Measurements from ENCODE around the gene ADAMTSL4. TPM values are rescaled to one million over a fixed set of nuclear protein-coding genes. Genes with fewer than 3 reads are reported as not detected.

The ADAMTSL4 gene
- total RNA-seq, 1 donor from 2014 or later: 85.3 TPM

DNA sequence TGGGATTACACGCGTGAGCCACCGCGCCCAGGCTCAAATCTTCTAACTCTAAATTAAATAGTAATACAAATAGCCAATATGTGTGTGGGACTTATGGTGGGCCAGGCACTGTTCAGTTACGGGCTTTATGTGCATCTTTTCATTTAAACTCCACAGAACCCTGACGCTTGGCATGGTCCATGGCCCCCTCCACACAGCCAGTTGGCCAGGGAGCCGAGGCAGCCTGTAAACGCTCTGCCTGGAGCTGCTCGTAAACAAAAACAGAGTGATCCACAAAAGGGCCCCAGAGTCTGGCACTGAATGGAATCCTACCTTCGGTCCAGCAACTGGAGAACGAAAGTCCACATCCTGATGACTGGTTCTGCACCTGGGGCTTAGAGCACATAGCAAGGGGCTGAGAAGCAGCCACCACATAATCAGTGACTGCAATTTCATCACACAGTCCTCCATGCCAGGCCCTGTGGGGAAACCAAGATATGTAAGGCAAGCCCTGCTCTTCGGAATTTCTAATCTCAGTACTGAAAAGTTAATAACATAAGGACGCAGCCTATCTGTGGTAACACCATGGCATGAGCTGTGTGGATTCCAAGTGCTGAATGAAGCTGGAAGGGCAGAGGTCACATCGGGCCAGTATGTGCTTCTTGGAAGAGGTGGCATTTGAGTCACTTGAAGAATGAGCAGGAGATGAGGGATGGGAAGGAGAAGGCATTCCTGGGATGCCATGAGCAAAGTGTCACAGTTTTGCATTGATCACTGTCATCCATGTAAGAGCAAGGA lies 13.5 kb upstream of the ADAMTSL4 start:
- peaks cover 25 to 30% of the 10 kb centered on the region in 2 donors for H3K4me1 ChIP-seq
- TF ChIP-seq, protein P1, sequence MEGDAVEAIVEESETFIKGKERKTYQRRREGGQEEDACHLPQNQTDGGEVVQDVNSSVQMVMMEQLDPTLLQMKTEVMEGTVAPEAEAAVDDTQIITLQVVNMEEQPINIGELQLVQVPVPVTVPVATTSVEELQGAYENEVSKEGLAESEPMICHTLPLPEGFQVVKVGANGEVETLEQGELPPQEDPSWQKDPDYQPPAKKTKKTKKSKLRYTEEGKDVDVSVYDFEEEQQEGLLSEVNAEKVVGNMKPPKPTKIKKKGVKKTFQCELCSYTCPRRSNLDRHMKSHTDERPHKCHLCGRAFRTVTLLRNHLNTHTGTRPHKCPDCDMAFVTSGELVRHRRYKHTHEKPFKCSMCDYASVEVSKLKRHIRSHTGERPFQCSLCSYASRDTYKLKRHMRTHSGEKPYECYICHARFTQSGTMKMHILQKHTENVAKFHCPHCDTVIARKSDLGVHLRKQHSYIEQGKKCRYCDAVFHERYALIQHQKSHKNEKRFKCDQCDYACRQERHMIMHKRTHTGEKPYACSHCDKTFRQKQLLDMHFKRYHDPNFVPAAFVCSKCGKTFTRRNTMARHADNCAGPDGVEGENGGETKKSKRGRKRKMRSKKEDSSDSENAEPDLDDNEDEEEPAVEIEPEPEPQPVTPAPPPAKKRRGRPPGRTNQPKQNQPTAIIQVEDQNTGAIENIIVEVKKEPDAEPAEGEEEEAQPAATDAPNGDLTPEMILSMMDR (IDR thresholded peaks at IDR 0.05): no peak
- intact Hi-C loops (cut with DNase I): loop anchor here (10.0 kb wide), 1 partner anchor 171 kb away; the partner anchor contains the start of gene RPRD2
- no peak for DNase-seq (ENCODE audit: low spot score in 2 of 2)
- no peak overlapping the region for H3K4me3 ChIP-seq
- peak overlapping the region; percentile 89 to 92 for H3K27ac ChIP-seq
- H3K36me3 ChIP-seq: no peaks in the 10 kb centered on the region
- H3K9me3 ChIP-seq: no peaks in the 10 kb centered on the region
- no peaks in the 10 kb centered on the region for H3K27me3 ChIP-seq

DNA sequence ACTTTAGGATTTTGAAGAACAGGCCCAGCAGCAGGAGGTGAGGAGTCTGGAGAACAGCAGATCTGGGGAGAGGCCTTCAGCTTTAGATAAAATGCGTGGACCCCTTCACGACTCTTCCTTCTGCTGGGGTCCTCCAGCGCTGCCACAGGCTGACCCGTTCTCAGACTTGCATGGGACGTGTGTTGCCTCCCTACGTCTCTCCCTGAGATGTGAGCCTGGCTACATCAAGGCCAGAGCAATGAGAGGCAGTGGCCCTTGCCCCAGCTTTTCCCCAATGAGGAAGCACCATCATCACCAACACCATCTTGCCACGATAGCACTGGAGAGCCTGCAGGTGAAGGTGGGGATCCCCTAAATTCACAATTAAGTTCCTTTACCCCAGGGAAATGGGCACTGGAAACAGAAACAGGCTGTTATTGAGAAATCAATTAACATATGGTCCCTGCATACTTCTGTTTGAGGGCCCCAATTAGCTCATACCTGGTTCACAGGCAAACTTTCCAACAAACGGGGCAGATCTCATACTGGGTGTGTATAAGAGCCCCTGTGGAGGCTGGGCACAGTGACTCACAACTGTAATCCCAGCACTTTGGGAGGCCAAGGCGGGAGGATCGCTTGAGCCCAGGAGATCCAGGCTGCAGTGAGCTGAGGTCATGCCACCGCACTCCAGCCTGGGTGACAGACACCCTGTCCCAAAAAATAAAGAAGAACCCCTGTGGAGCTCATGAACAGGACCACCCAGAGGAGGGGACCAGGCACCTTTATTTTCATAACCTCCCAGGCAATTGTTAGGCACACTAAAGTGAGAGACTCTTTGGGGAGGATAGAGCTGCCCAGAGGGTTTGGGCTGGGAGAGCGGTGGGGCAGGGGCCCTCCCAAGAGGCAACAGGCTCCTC lies 12.1 kb upstream of the ADAMTSL4 start:
- DNase-seq (ENCODE audit: low spot score in 2 of 2): no peak
- H3K9me3 ChIP-seq: no peaks in the 10 kb centered on the region
- intact Hi-C loops (cut with DNase I): loop anchor here (10.0 kb wide), 1 partner anchor 172 kb away; the partner anchor contains the start of gene RPRD2
- H3K4me3 ChIP-seq: no peak overlapping the region
- TF ChIP-seq, protein P1 (IDR thresholded peaks at IDR 0.05): no peak
- H3K27ac ChIP-seq: peak overlapping the region; percentile 86 to 92
- H3K27me3 ChIP-seq: no peaks in the 10 kb centered on the region
- peaks cover 25 to 30% of the 10 kb centered on the region in 2 donors for H3K4me1 ChIP-seq
- H3K36me3 ChIP-seq: no peaks in the 10 kb centered on the region

DNA sequence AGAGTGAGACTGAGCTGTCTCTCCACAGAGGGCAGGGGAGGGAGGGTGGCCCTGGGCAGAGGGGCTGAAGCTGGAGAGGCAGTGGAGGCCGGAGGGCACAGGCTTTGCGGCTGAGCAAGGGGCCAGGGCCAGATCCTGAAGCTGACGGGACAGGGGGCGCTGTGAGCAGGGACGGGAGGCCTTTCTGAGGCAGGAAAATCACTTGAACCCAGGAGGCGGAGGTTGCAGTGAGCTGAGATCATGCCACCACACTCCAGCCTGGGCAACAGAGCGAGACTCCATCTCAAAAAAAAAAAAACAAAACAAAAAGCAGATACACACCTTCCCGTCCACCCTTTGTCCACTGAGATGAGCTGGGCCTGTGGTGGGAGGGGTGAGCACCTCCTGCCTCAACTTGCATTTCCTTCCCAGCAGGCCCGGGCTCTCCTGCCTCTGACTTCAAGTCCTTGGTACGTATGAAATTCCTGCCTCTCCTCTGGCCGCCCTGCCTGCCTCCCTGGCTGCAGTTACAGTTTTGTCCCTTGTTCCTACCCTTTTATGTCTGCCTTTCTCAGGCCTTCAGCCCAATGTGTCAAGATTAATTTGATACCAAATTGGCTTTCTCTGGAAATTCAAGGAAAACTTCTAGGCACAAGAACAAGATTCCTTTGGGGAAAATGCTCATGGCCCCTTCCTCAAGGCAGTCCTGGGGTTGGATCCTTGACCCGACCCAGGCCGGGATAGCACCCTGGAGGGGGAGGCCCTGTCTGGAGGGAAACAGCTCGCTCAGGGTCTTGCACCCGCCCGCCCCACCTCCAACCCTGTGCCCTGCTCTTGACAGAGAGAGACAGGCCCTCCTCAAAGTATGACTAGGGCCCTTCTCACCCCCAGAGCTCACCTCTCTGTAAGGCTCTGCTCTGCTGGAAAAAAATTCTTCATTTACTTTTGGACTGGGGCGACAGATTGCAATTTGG lies 11.2 kb upstream of the ADAMTSL4 start:
- peaks cover 20 to 26% of the 10 kb centered on the region in 2 donors for H3K4me1 ChIP-seq
- peak overlapping the region; percentile 86 to 92 for H3K27ac ChIP-seq
- H3K27me3 ChIP-seq: no peaks in the 10 kb centered on the region
- H3K36me3 ChIP-seq: no peaks in the 10 kb centered on the region
- TF ChIP-seq, protein P1 (IDR thresholded peaks at IDR 0.05): no peak
- no peak overlapping the region for H3K4me3 ChIP-seq
- intact Hi-C loops (cut with DNase I): loop anchor here (10.0 kb wide), 1 partner anchor 173 kb away; the partner anchor contains the start of gene RPRD2
- peak in 1 of 2 donors; percentile 90 for DNase-seq (ENCODE audit: low spot score in 2 of 2)
- H3K9me3 ChIP-seq: no peaks in the 10 kb centered on the region

DNA sequence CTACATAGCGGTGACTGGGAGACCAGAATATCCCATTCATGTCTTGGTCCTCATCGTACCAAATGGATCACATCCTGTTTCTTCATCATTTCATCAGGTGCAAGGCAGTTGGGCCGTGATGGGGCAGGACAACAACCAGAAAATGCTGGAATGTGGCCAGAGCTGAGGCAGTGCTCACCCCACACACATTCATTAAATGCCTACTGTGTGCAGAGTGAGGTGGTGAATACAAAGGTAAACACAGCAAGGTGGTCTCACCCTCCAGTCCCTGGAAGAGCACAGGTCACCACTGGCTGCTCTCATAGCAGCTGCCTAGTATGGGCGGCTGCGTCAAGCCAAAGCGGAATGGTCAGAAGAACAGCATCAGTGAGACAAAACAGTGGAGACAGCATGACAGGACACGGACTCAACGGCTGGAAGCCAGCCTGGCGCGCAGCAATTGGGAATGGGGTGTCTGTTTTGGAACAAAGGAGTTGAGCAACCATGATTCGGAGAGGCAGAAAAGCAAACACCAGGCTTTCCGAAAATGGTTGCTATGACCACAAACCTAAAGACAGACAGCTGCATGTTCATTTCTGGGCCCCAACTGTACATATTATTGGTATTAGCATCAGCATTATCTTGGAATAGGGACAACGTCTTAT lies 5.6 kb upstream of the ADAMTSL4 start:
- TF ChIP-seq, protein P1 (IDR thresholded peaks at IDR 0.05): no peak
- H3K27ac ChIP-seq: no peak overlapping the region
- H3K27me3 ChIP-seq: no peaks in the 10 kb centered on the region

More for the DNA sequence above, 5.6 kb upstream of the ADAMTSL4 start:
- Histone ChIP-seq H3K4me1 (peaks cover 0 to under 1% of the 10 kb centered on the region in 2 donors), H3K36me3 (no peaks in the 10 kb centered on the region), H3K9me3 (no peaks in the 10 kb centered on the region), H3K4me3 (no peak overlapping the region)
- DNase-seq (ENCODE audit: low spot score in 2 of 2): peak in 1 of 2 donors; percentile 79
- intact Hi-C loops (cut with DNase I): no loop called here

Data from ascending aorta (tissue), 2 donors.